Osteoblast (primary cell): ENCODE measurements around the gene ACSM5. TPM values are rescaled to one million over a fixed set of nuclear protein-coding genes. Genes with fewer than 3 reads are reported as not detected.
"Not testable (repeated sequence)": the region's sequence is repeated elsewhere in the genome, so short reads cannot be mapped to it uniquely, and the experiment has no call there.

Source experiments
- DNase-seq: peaks from one replicate; pipeline ENCODE4 v3.0.0; 2011; ENCODE audit warnings: low spot score, mixed read lengths; ENCODE audit not compliant: insufficient read length; ENCODE audit errors: missing footprints
- H2AFZ ChIP-seq: 2 replicates; pipeline ENCODE4 v1.6.0; 2011; ENCODE audit warnings: mild to moderate bottlenecking, low read length
- H3K27ac ChIP-seq: 2 replicates; pipeline ENCODE4 v1.5.1; 2011; ENCODE audit warnings: mild to moderate bottlenecking, low read depth, low read length, moderate library complexity
- H3K27me3 ChIP-seq: 2 replicates; pipeline ENCODE4 v1.6.0; 2012; ENCODE audit warnings: mild to moderate bottlenecking, control low read depth, inconsistent platforms, low read length, moderate library complexity; ENCODE audit not compliant: insufficient read depth
- H3K36me3 ChIP-seq: 2 replicates; pipeline ENCODE4 v1.5.1; 2011; ENCODE audit warnings: mild to moderate bottlenecking, low read length, control low read depth, moderate library complexity; ENCODE audit not compliant: insufficient read depth
- H3K4me1 ChIP-seq: 2 replicates; pipeline ENCODE4 v1.5.1; 2011; ENCODE audit warnings: mild to moderate bottlenecking, low read length, control low read depth, moderate library complexity; ENCODE audit not compliant: insufficient read depth
- H3K4me2 ChIP-seq: 2 replicates; pipeline ENCODE4 v1.6.0; 2011; ENCODE audit warnings: mild to moderate bottlenecking, low read length; ENCODE audit not compliant: insufficient read depth
- H3K4me3 ChIP-seq: fragments of 200-600 bp; sonication (generic); 3 replicates; pipeline ENCODE4 v1.5.1; 2012; ENCODE audit warnings: mild to moderate bottlenecking, low read length, inconsistent platforms; ENCODE audit not compliant: insufficient read depth
- H3K79me2 ChIP-seq: 2 replicates; pipeline ENCODE4 v1.6.0; 2012; ENCODE audit warnings: mild to moderate bottlenecking, low read length, control low read depth, inconsistent platforms; ENCODE audit not compliant: insufficient read depth
- H3K9me3 ChIP-seq: 2 replicates; pipeline ENCODE4 v1.5.1; 2011; ENCODE audit warnings: low read depth, low read length, control low read depth
- H4K20me1 ChIP-seq: 2 replicates; pipeline ENCODE4 v1.6.0; 2012; ENCODE audit warnings: mild to moderate bottlenecking, low read length, control low read depth; ENCODE audit not compliant: insufficient read depth
- CTCF ChIP-seq: IDR thresholded peaks from 2 replicates; pipeline ENCODE4 v1.5.1; 2011; ENCODE audit warnings: mild to moderate bottlenecking, low read depth, low read length, moderate library complexity; ENCODE audit errors: extremely low read depth
- total RNA-seq: library from RNA; depleted of rRNA; stranded (reverse); fragments of >200 nt; gene quantifications from 2 replicates; pipeline ENCODE4 v1.2.3, GENCODE V29; 2012

The ACSM5 gene
- total RNA-seq, 1 donor, result 11.9 TPM

GRCh38 chr16:20404637-20405036 lies 4.7 kb upstream of the ACSM5 start, which contains the start of gene PDILT:
Gene PDILT (minus strand): TSS chr16:20404737. CDS start chr16:20399300, 5,437 bp downstream.
- Histone ChIP-seq H4K20me1 (no peaks in the 10 kb centered on the region), H3K4me2 (no peak within 1 kb of the TSS), H3K27ac (no peak within 1 kb of the TSS), H2AFZ (no peak within 1 kb of the TSS), H3K36me3 (no peaks in the 10 kb centered on the region), H3K9me3 (no peaks in the 10 kb centered on the region), H3K4me1 (no peaks in the 10 kb centered on the region), H3K27me3 (no peaks in the 10 kb centered on the region), H3K79me2 (no peaks in the 10 kb centered on the region), H3K4me3 (no peak within 1 kb of the TSS)
- TF ChIP-seq CTCF, result no peak
- DNase-seq, result no peak

- Histone ChIP-seq H3K27ac (no peak overlapping the region), H3K4me1 (no peaks in the 10 kb centered on the region), H3K4me2 (no peak overlapping the region), H3K9me3 (no peaks in the 10 kb centered on the region), H4K20me1 (no peaks in the 10 kb centered on the region), H2AFZ (no peak overlapping the region), H3K79me2 (no peaks in the 10 kb centered on the region), H3K4me3 (no peak overlapping the region), H3K36me3 (no peaks in the 10 kb centered on the region), H3K27me3 (no peaks in the 10 kb centered on the region)
- no peak for DNase-seq
- TF ChIP-seq CTCF, result no peak
Measured at GRCh38 chr16:20410121-20410723, 888 bp downstream of the ACSM5 start.

- Histone ChIP-seq H3K4me3 (no peak overlapping the region), H3K27me3 (no peaks in the 10 kb centered on the region), H4K20me1 (no peaks in the 10 kb centered on the region), H3K27ac (no peak overlapping the region), H3K4me1 (no peaks in the 10 kb centered on the region), H3K79me2 (no peaks in the 10 kb centered on the region), H3K4me2 (no peak overlapping the region), H3K36me3 (no peaks in the 10 kb centered on the region), H3K9me3 (no peaks in the 10 kb centered on the region), H2AFZ (no peak overlapping the region)
- DNase-seq, result no peak
- no peak for TF ChIP-seq CTCF
Measured at GRCh38 chr16:20411055-20411454, 1.7 kb downstream of the ACSM5 start.

GRCh38 chr16:20415541-20415940 lies 6.2 kb downstream of the ACSM5 start:
- Histone ChIP-seq H3K79me2 (no peaks in the 10 kb centered on the region), H3K36me3 (no peaks in the 10 kb centered on the region), H2AFZ (no peak overlapping the region), H3K4me3 (no peak overlapping the region), H3K27ac (no peak overlapping the region), H3K4me2 (no peak overlapping the region), H4K20me1 (no peaks in the 10 kb centered on the region), H3K4me1 (no peaks in the 10 kb centered on the region), H3K27me3 (no peaks in the 10 kb centered on the region), H3K9me3 (no peaks in the 10 kb centered on the region)
- no peak for DNase-seq
- TF ChIP-seq CTCF, result no peak

DNA sequence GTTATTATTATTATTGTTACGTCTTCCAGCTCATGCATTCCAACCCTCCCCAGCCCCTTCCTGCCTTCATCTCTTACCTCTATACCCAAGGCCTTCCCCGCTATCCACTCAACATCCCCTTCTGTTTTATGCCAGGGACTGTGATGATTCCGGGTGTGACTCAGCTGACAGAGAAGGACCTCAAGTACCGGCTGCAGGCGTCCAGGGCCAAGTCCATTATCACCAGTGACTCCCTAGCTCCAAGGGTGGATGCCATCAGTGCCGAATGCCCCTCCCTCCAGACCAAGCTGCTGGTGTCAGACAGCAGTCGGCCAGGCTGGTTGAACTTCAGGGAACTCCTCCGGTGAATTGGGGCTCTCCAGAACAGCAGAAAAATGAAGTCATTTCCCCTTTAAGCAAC lies 9.8 kb downstream of the ACSM5 start:
- not testable (repeated sequence) for H3K4me1 ChIP-seq, H3K27me3 ChIP-seq, H3K9me3 ChIP-seq, H3K4me3 ChIP-seq, H3K36me3 ChIP-seq, H2AFZ ChIP-seq, H3K27ac ChIP-seq, H4K20me1 ChIP-seq, DNase-seq, H3K79me2 ChIP-seq, H3K4me2 ChIP-seq

DNA sequence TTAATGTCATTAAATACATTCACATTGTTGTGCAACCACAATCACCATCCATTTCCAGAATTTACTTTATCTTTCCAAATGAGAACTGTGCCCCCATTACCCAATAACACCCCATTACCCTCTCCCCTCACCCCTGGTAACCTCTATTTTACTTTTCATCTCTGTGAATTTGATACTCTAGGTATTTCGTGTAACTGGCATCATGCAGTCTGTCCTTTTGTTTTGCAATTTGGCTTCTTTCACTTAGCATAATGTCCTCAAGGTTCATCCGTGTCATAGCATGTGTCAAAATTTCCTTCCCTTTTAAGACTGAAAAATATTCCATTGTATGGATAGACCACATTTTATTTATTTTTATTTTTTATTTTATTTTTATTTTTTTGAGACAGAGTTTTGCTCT lies 12.4 kb downstream of the ACSM5 start:
- not testable (repeated sequence) for H3K4me2 ChIP-seq, H2AFZ ChIP-seq, DNase-seq, H3K36me3 ChIP-seq, H3K27ac ChIP-seq, H3K9me3 ChIP-seq, H4K20me1 ChIP-seq, H3K4me3 ChIP-seq, H3K4me1 ChIP-seq, H3K27me3 ChIP-seq, H3K79me2 ChIP-seq
